ENCODE data around the gene ROBO2. TPM values are rescaled to one million over a fixed set of nuclear protein-coding genes. Genes with fewer than 3 reads are reported as not detected.

The ROBO2 gene
- total and polyA plus RNA-seq, 10 of the 15 experiments (the other 5 are each of a cell fraction or from before 2014, with no cell fraction given) = 0.22 to 2.5 (median 0.81) TPM

GRCh38 chr3:77001062-77001701 lies 38.7 kb upstream of the ROBO2 start:
- Histone ChIP-seq H3K4me3 (no peak overlapping the region), H3K9me3 (replicated peaks; ENCODE audit: control insufficient read depth, insufficient read depth, low read length) (no peaks in the 10 kb centered on the region), H3K79me2 (ENCODE audit: control insufficient read depth, insufficient read depth, low read length) (no peaks in the 10 kb centered on the region), H3K4me2 (ENCODE audit: control insufficient read depth, insufficient read depth) (no peak overlapping the region), H3K36me3 (ENCODE audit: control insufficient read depth in 2 of 2, insufficient read depth in 2 of 2, low read length in 1 of 2) (no peaks in the 10 kb centered on the region), H3K4me1 (ENCODE audit: control insufficient read depth, insufficient read depth, low read length) (no peaks in the 10 kb centered on the region), H3K9ac (ENCODE audit: control insufficient read depth, insufficient read depth, low read length) (no peak overlapping the region), H3K27ac (ENCODE audit: control insufficient read depth, insufficient read depth) (no peak overlapping the region), H3K27me3 (replicated peaks in 1 of 2; ENCODE audit: control insufficient read depth in 2 of 2, insufficient read depth in 2 of 2, low read length in 1 of 2) (no peaks in the 10 kb centered on the region), H2AFZ (ENCODE audit: control insufficient read depth, low read depth, low read length) (no peak overlapping the region), H4K20me1 (ENCODE audit: control insufficient read depth, insufficient read depth) (no peaks in the 10 kb centered on the region)
- no TSS peak for BruUV-seq (replicated peaks)
- TF ChIP-seq TCF3 (IDR thresholded peaks at IDR 0.05; ENCODE audit: borderline replicate concordance, insufficient read depth, low read depth, low read length) = no peak
- peak; percentile 28; the same call in 1 of the 2 replicates for TF ChIP-seq RELB (IDR thresholded peaks at IDR 0.05; ENCODE audit: low read depth)
- no peak for TF ChIP-seq CREB1 (IDR thresholded peaks at IDR 0.05; ENCODE audit: low read depth)
- no peak for TF ChIP-seq KDM1A (IDR thresholded peaks at IDR 0.05; ENCODE audit: borderline replicate concordance)
- no peak for TF ChIP-seq YY1 (IDR thresholded peaks at IDR 0.05; ENCODE audit: low read depth, low read length)
- TF ChIP-seq ZBED1 (IDR thresholded peaks at IDR 0.05; ENCODE audit: borderline replicate concordance) = no peak
- 0 out of 2 replicates have a peak, but pooled peaks have one; percentile 25 for TF ChIP-seq NFIC (IDR thresholded peaks at IDR 0.05; ENCODE audit: low read depth, low read length)
- no peak for TF ChIP-seq SIX5 (IDR thresholded peaks at IDR 0.05; ENCODE audit: low read depth, low read length, severe bottlenecking)
- no peak for TF ChIP-seq BCL11A (IDR thresholded peaks at IDR 0.05; ENCODE audit: low read depth, low read length)
- TF ChIP-seq RELA (IDR thresholded peaks at IDR 0.05; ENCODE audit: borderline replicate concordance, partially characterized antibody) = peak; percentile 10
- TF ChIP-seq ATF7 (IDR thresholded peaks at IDR 0.05; ENCODE audit: low read depth) = peak; percentile 28; the same call in 1 of the 2 replicates
- no peak for TF ChIP-seq ZNF687 (IDR thresholded peaks at IDR 0.05)
- 15% methylated on average over 5 of the region's 5 CpGs for WGBS (ENCODE audit: insufficient coverage, insufficient replicate concordance, low lambda C conversion rate, missing lambda C conversion rate)
- ChIA-PET CTCF (no interaction called here), RAD21 (ENCODE audit: unreplicated experiment) (no interaction called here), POLR2A (no interaction called here), SMC1A (ENCODE audit: uncharacterized antibody, unreplicated experiment) (interaction anchor here (1.1 to 2.5 kb wide), 2 partner anchors 10 to 14 kb away, joined by 3 to 9 read pairs; no protein-coding TSS in a partner anchor)
- ATAC-seq (peak; percentile 70), DNase-seq (ENCODE audit: low read depth, low spot score) (no peak), FAIRE-seq (no peak)
- in situ Hi-C loops (cut with MboI) (no loop called here), intact Hi-C loops (cut with micrococcal nuclease; ENCODE audit: unreplicated experiment) (no loop called here)

Data from GM12878 (cell line).